ENCODE results near the gene SRR.

The SRR gene

GRCh38 chr17:2343421-2343820 lies 39.7 kb downstream of the SRR start:
- DNase-seq (ENCODE audit: low read depth, low spot score) = no peak

GRCh38 chr17:2344528-2344927 lies 40.8 kb downstream of the SRR start:
- no peak for DNase-seq (ENCODE audit: low read depth, low spot score)

- DNase-seq (ENCODE audit: low read depth, low spot score) = no peak
Measured at GRCh38 chr17:2346475-2346874, 42.7 kb downstream of the SRR start.

- DNase-seq (ENCODE audit: low read depth, low spot score) = peak; percentile 65
Measured at GRCh38 chr17:2347805-2348685, 44.3 kb downstream of the SRR start.

- DNase-seq (ENCODE audit: low read depth, low spot score) = no peak
Measured at GRCh38 chr17:2351269-2351668, 47.5 kb downstream of the SRR start.

- DNase-seq (ENCODE audit: low read depth, low spot score) = no peak
Measured at GRCh38 chr17:2354311-2354710, 50.6 kb downstream of the SRR start.

- no peak for DNase-seq (ENCODE audit: low read depth, low spot score)
Measured at GRCh38 chr17:2357237-2357636, 53.5 kb downstream of the SRR start.

- DNase-seq (ENCODE audit: low read depth, low spot score) = no peak
Measured at GRCh38 chr17:2357931-2358434, 54.2 kb downstream of the SRR start.

- DNase-seq (ENCODE audit: low read depth, low spot score) = no peak
Measured at GRCh38 chr17:2361010-2361760, 57.4 kb downstream of the SRR start.

GRCh38 chr17:2362016-2362415 lies 58.3 kb downstream of the SRR start:
- no peak for DNase-seq (ENCODE audit: low read depth, low spot score)

GRCh38 chr17:2362416-2362815 lies 58.7 kb downstream of the SRR start:
- DNase-seq (ENCODE audit: low read depth, low spot score) = no peak

- DNase-seq (ENCODE audit: low read depth, low spot score) = no peak
Measured at GRCh38 chr17:2362881-2363280, 59.1 kb downstream of the SRR start.

- no peak for DNase-seq (ENCODE audit: low read depth, low spot score)
Measured at GRCh38 chr17:2363318-2363717, 59.6 kb downstream of the SRR start.

- no peak for DNase-seq (ENCODE audit: low read depth, low spot score)
Measured at GRCh38 chr17:2363851-2364762, 60.4 kb downstream of the SRR start.

- no peak for DNase-seq (ENCODE audit: low read depth, low spot score)
Measured at GRCh38 chr17:2364763-2365116, 61.0 kb downstream of the SRR start.

GRCh38 chr17:2365132-2365531 lies 61.4 kb downstream of the SRR start:
- no peak for DNase-seq (ENCODE audit: low read depth, low spot score)

GRCh38 chr17:2366747-2367494 lies 63.2 kb downstream of the SRR start:
- DNase-seq (ENCODE audit: low read depth, low spot score) = no peak

- no peak for DNase-seq (ENCODE audit: low read depth, low spot score)
Measured at GRCh38 chr17:2368359-2368758, 64.6 kb downstream of the SRR start.

- no peak for DNase-seq (ENCODE audit: low read depth, low spot score)
Measured at GRCh38 chr17:2369039-2369438, 65.3 kb downstream of the SRR start.

- DNase-seq (ENCODE audit: low read depth, low spot score) = no peak
Measured at GRCh38 chr17:2369551-2370210, 65.9 kb downstream of the SRR start.

- DNase-seq (ENCODE audit: low read depth, low spot score) = no peak
Measured at GRCh38 chr17:2370211-2370589, 66.5 kb downstream of the SRR start.

Data from smooth muscle cell of the brain vasculature (primary cell).